D721Med (cell line): Measurements from ENCODE around the gene RABL3.
"Not testable (repeated sequence)": the region's sequence is repeated elsewhere in the genome, so short reads cannot be mapped to it uniquely, and the experiment has no call there.

Experiments
- DNase-seq: peaks from one replicate; pipeline ENCODE4 v3.0.0; 2011; ENCODE audit warnings: low spot score; ENCODE audit not compliant: insufficient read length
- FAIRE-seq: peaks from 2 replicates; lab custom pipeline; 2011; peaks lifted over from hg19 to GRCh38; lab: Jason Lieb, UNC
- CTCF ChIP-seq: IDR thresholded peaks from 2 replicates; pipeline ENCODE4 v1.5.1; 2012; ENCODE audit warnings: mild to moderate bottlenecking, control low read depth; ENCODE audit not compliant: insufficient read depth; ENCODE audit errors: missing control alignments

Gene RABL3

GRCh38 chr3:120646771-120647432 lies 95.4 kb downstream of the RABL3 start:
- DNase-seq (no peak), FAIRE-seq (no peak)
- TF ChIP-seq CTCF, result no peak

GRCh38 chr3:120645083-120645845 lies 97.1 kb downstream of the RABL3 start:
- DNase-seq, result no peak
- no peak for FAIRE-seq
- TF ChIP-seq CTCF, result no peak

GRCh38 chr3:120642368-120642948 lies 99.9 kb downstream of the RABL3 start:
- DNase-seq (no peak), FAIRE-seq (no peak)
- no peak for TF ChIP-seq CTCF

- FAIRE-seq (no peak), DNase-seq (no peak)
- no peak for TF ChIP-seq CTCF
Observed at GRCh38 chr3:120641696-120642246, 100.5 kb downstream of the RABL3 start.

GRCh38 chr3:120640231-120640630 lies 102.1 kb downstream of the RABL3 start:
- no peak for DNase-seq
- TF ChIP-seq CTCF, result no peak
- peak; percentile 91 for FAIRE-seq

GRCh38 chr3:120638820-120639219 lies 103.5 kb downstream of the RABL3 start:
- not testable (repeated sequence) for FAIRE-seq

GRCh38 chr3:120637851-120638559 lies 104.3 kb downstream of the RABL3 start:
- no peak for TF ChIP-seq CTCF
- FAIRE-seq, result no peak
- no peak for DNase-seq

More at GRCh38 chr3:120638820-120639219, 103.5 kb downstream of the RABL3 start:
- DNase-seq, result not testable (repeated sequence)
